ENCODE data around the gene C4orf54.

The C4orf54 gene

DNA sequence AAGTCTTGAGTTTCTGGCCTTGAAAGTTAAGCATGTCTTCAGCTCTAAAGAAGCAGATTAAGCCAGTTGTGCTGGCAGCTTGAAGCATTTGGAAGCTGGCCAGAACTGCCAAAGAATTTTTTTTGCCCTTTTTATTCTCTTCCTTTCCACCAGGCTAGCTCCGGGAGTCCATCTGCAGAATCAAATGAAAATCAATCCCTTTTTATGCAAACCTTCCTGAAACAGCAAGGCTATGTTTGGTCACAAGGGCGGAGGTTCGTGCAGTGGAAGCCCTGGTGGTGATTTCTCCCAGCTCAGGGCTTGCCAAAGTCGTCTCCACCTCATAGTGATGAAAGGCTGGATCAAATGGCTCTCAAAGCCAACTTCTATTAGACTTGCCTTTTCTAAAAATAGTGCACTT is 21.6 kb upstream of the C4orf54 start (continued):
- TF ChIP-seq, protein P1, sequence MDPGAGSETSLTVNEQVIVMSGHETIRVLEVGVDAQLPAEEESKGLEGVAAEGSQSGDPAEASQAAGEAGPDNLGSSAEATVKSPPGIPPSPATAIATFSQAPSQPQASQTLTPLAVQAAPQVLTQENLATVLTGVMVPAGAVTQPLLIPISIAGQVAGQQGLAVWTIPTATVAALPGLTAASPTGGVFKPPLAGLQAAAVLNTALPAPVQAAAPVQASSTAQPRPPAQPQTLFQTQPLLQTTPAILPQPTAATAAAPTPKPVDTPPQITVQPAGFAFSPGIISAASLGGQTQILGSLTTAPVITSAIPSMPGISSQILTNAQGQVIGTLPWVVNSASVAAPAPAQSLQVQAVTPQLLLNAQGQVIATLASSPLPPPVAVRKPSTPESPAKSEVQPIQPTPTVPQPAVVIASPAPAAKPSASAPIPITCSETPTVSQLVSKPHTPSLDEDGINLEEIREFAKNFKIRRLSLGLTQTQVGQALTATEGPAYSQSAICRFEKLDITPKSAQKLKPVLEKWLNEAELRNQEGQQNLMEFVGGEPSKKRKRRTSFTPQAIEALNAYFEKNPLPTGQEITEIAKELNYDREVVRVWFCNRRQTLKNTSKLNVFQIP (CRISPR knock-in tag; IDR thresholded peaks at IDR 0.05; ENCODE audit: borderline replicate concordance, low read depth) = no peak
- TF ChIP-seq, protein P2, sequence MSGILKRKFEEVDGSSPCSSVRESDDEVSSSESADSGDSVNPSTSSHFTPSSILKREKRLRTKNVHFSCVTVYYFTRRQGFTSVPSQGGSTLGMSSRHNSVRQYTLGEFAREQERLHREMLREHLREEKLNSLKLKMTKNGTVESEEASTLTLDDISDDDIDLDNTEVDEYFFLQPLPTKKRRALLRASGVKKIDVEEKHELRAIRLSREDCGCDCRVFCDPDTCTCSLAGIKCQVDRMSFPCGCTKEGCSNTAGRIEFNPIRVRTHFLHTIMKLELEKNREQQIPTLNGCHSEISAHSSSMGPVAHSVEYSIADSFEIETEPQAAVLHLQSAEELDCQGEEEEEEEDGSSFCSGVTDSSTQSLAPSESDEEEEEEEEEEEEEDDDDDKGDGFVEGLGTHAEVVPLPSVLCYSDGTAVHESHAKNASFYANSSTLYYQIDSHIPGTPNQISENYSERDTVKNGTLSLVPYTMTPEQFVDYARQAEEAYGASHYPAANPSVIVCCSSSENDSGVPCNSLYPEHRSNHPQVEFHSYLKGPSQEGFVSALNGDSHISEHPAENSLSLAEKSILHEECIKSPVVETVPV (CRISPR knock-in tag; IDR thresholded peaks at IDR 0.05) = no peak
- TF ChIP-seq ZFP30 (CRISPR knock-in tag; IDR thresholded peaks at IDR 0.05) (no peak), ZC3H10 (CRISPR knock-in tag; IDR thresholded peaks at IDR 0.05) (no peak)

DNA sequence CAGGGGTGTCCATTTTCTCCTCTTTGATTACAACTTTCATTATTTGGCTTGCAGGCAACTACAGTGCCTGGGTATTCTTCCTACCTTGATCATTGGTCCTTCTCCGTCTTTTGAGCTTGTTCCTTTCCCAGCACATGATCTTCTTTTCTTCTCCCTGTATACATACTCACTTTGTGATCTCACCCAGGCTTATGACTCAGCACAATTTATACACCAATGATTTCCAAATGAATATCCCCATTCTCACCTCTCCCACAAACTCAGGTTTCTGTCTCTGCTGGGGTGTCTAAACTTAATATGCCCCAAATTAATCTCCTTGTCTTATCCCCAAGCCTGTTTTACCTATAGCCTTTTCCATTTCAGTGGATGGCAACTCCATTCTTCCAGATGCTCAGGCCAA is 19.5 kb upstream of the C4orf54 start:
- TF ChIP-seq ARNTL (CRISPR knock-in tag; IDR thresholded peaks at IDR 0.05; ENCODE audit: borderline replicate concordance, low read depth) = no peak
- TF ChIP-seq CSDC2 (CRISPR knock-in tag; IDR thresholded peaks at IDR 0.05) = no peak
- no peak for TF ChIP-seq ZNF565 (CRISPR knock-in tag; conservative IDR thresholded peaks at IDR 0.05; ENCODE audit: low read depth)
- TF ChIP-seq, protein P1 (CRISPR knock-in tag; IDR thresholded peaks at IDR 0.05; ENCODE audit: borderline replicate concordance, low read depth) = no peak
- no peak for TF ChIP-seq ZNF8 (CRISPR knock-in tag; IDR thresholded peaks at IDR 0.05)
- TF ChIP-seq ISL1 (CRISPR knock-in tag; IDR thresholded peaks at IDR 0.05) = no peak
- TF ChIP-seq BACH2 (CRISPR knock-in tag; IDR thresholded peaks at IDR 0.05; ENCODE audit: borderline replicate concordance) = no peak
- TF ChIP-seq, protein P2 (CRISPR knock-in tag; IDR thresholded peaks at IDR 0.05) = no peak
- TF ChIP-seq ESRRG (CRISPR knock-in tag; IDR thresholded peaks at IDR 0.05) = no peak
- TF ChIP-seq GLIS3 (CRISPR knock-in tag; IDR thresholded peaks at IDR 0.05) = no peak
- no peak for TF ChIP-seq ZNF70 (CRISPR knock-in tag; IDR thresholded peaks at IDR 0.05)
- TF ChIP-seq RARB (CRISPR knock-in tag; IDR thresholded peaks at IDR 0.05) = no peak
- TF ChIP-seq TOX (CRISPR knock-in tag; IDR thresholded peaks at IDR 0.05; ENCODE audit: borderline replicate concordance) = no peak

DNA sequence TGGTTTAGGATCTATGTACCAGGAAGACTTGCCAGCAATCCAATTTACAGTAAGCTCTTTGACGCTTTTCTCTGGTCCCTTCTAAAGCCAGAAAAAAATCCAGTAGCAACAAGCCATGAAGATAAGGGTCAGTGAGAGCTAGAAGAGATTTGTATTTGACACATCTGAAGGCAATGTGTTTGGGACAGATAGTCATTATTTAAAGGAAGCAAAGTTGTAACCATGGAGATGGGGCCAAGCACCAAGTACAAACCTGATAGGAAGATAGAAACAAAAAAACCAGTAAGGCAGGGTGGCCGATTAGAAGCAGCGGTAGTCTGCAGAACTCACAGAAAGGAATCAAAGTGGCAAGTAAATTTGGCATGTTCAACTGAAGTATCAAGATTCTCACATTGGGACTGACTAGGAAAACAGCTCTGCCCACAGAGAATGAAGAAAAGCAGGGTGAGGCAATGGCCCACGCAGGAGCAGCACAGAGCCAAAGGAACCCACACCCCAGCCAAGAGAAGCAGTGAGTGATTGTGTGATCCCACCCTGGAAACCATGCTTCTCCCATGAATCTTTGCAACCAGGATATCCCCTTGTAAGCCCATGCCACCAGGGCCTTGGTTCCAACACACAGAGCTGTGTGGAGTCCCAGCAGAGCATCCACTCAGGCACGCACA is 12.9 kb upstream of the C4orf54 start:
- ATAC-seq = no peak
- TF ChIP-seq ESRRG (CRISPR knock-in tag; IDR thresholded peaks at IDR 0.05) (no peak), BACH2 (CRISPR knock-in tag; IDR thresholded peaks at IDR 0.05; ENCODE audit: borderline replicate concordance) (no peak), ZFP3 (CRISPR knock-in tag; IDR thresholded peaks at IDR 0.05) (no peak), ZFP30 (CRISPR knock-in tag; IDR thresholded peaks at IDR 0.05) (no peak), ZC3H10 (CRISPR knock-in tag; IDR thresholded peaks at IDR 0.05) (no peak), RARB (CRISPR knock-in tag; IDR thresholded peaks at IDR 0.05) (no peak), PPARA (CRISPR knock-in tag; IDR thresholded peaks at IDR 0.05; ENCODE audit: borderline replicate concordance) (no peak), ZNF8 (CRISPR knock-in tag; IDR thresholded peaks at IDR 0.05) (no peak), TOX (CRISPR knock-in tag; IDR thresholded peaks at IDR 0.05; ENCODE audit: borderline replicate concordance) (no peak), ARNTL (CRISPR knock-in tag; IDR thresholded peaks at IDR 0.05; ENCODE audit: borderline replicate concordance, low read depth) (no peak), TCF4 (CRISPR knock-in tag; IDR thresholded peaks at IDR 0.05; ENCODE audit: borderline replicate concordance) (no peak), ZNF70 (CRISPR knock-in tag; IDR thresholded peaks at IDR 0.05) (no peak), GLIS3 (CRISPR knock-in tag; IDR thresholded peaks at IDR 0.05) (no peak), SNAI2 (CRISPR knock-in tag; IDR thresholded peaks at IDR 0.05) (no peak), ISL1 (CRISPR knock-in tag; IDR thresholded peaks at IDR 0.05) (no peak)
- TF ChIP-seq, protein P1 (CRISPR knock-in tag; IDR thresholded peaks at IDR 0.05; ENCODE audit: borderline replicate concordance, low read depth) = no peak
- TF ChIP-seq, protein P3, sequence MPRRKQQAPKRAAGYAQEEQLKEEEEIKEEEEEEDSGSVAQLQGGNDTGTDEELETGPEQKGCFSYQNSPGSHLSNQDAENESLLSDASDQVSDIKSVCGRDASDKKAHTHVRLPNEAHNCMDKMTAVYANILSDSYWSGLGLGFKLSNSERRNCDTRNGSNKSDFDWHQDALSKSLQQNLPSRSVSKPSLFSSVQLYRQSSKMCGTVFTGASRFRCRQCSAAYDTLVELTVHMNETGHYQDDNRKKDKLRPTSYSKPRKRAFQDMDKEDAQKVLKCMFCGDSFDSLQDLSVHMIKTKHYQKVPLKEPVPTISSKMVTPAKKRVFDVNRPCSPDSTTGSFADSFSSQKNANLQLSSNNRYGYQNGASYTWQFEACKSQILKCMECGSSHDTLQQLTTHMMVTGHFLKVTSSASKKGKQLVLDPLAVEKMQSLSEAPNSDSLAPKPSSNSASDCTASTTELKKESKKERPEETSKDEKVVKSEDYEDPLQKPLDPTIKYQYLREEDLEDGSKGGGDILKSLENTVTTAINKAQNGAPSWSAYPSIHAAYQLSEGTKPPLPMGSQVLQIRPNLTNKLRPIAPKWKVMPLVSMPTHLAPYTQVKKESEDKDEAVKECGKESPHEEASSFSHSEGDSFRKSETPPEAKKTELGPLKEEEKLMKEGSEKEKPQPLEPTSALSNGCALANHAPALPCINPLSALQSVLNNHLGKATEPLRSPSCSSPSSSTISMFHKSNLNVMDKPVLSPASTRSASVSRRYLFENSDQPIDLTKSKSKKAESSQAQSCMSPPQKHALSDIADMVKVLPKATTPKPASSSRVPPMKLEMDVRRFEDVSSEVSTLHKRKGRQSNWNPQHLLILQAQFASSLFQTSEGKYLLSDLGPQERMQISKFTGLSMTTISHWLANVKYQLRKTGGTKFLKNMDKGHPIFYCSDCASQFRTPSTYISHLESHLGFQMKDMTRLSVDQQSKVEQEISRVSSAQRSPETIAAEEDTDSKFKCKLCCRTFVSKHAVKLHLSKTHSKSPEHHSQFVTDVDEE (CRISPR knock-in tag; IDR thresholded peaks at IDR 0.05) = no peak
- TF ChIP-seq, protein P2 (CRISPR knock-in tag; IDR thresholded peaks at IDR 0.05) = no peak
- TF ChIP-seq, protein P4, sequence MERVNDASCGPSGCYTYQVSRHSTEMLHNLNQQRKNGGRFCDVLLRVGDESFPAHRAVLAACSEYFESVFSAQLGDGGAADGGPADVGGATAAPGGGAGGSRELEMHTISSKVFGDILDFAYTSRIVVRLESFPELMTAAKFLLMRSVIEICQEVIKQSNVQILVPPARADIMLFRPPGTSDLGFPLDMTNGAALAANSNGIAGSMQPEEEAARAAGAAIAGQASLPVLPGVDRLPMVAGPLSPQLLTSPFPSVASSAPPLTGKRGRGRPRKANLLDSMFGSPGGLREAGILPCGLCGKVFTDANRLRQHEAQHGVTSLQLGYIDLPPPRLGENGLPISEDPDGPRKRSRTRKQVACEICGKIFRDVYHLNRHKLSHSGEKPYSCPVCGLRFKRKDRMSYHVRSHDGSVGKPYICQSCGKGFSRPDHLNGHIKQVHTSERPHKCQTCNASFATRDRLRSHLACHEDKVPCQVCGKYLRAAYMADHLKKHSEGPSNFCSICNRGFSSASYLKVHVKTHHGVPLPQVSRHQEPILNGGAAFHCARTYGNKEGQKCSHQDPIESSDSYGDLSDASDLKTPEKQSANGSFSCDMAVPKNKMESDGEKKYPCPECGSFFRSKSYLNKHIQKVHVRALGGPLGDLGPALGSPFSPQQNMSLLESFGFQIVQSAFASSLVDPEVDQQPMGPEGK (CRISPR knock-in tag; IDR thresholded peaks at IDR 0.05; ENCODE audit: borderline replicate concordance) = no peak

More for the DNA sequence above, 19.5 kb upstream of the C4orf54 start:
- ATAC-seq = no peak

Data from SK-N-SH treated with all-trans-retinoic acid at 6 μM for 48 hours (cell line).